ENCODE data around the gene LMOD2.

The LMOD2 gene

GRCh38 chr7:123680580-123680979 is 24.9 kb downstream of the LMOD2 start:
- TF ChIP-seq CTCF (IDR thresholded peaks at IDR 0.05; ENCODE audit: low read depth, low read length) = no peak
- no peak overlapping the region for H3K4me3 ChIP-seq (ENCODE audit: low read depth, low read length)

- no peak overlapping the region for H3K4me3 ChIP-seq (ENCODE audit: low read depth, low read length)
- TF ChIP-seq CTCF (IDR thresholded peaks at IDR 0.05; ENCODE audit: low read depth, low read length) = no peak
These were observed 25.9 kb downstream of the LMOD2 start for GRCh38 chr7:123681561-123681960.

GRCh38 chr7:123682690-123683089 is 27.0 kb downstream of the LMOD2 start:
- H3K4me3 ChIP-seq (ENCODE audit: low read depth, low read length) = no peak overlapping the region
- no peak for TF ChIP-seq CTCF (IDR thresholded peaks at IDR 0.05; ENCODE audit: low read depth, low read length)

GRCh38 chr7:123687161-123687560 is 31.5 kb downstream of the LMOD2 start:
- no peak overlapping the region for H3K4me3 ChIP-seq (ENCODE audit: low read depth, low read length)

GRCh38 chr7:123687727-123688126 is 32.1 kb downstream of the LMOD2 start:
- TF ChIP-seq CTCF (IDR thresholded peaks at IDR 0.05; ENCODE audit: low read depth, low read length) = no peak
- H3K4me3 ChIP-seq (ENCODE audit: low read depth, low read length) = no peak overlapping the region

More at GRCh38 chr7:123687161-123687560, 31.5 kb downstream of the LMOD2 start:
- TF ChIP-seq CTCF (IDR thresholded peaks at IDR 0.05; ENCODE audit: low read depth, low read length) = no peak

GRCh38 chr7:123689250-123689649 is 33.6 kb downstream of the LMOD2 start:
- TF ChIP-seq CTCF (IDR thresholded peaks at IDR 0.05; ENCODE audit: low read depth, low read length) = no peak

GRCh38 chr7:123690550-123690949 is 34.9 kb downstream of the LMOD2 start:
- TF ChIP-seq CTCF (IDR thresholded peaks at IDR 0.05; ENCODE audit: low read depth, low read length) = no peak
- no peak overlapping the region for H3K4me3 ChIP-seq (ENCODE audit: low read depth, low read length)

More at GRCh38 chr7:123689250-123689649, 33.6 kb downstream of the LMOD2 start:
- H3K4me3 ChIP-seq (ENCODE audit: low read depth, low read length) = no peak overlapping the region

Measured in WI38 (cell line).